ENCODE data around the gene CDC6. TPM values are rescaled to one million over a fixed set of nuclear protein-coding genes. Genes with fewer than 3 reads are reported as not detected.
"Not testable (repeated sequence)": the region's sequence is repeated elsewhere in the genome, so short reads cannot be mapped to it uniquely, and the experiment has no call there.

The CDC6 gene
- total RNA-seq, 2 donors from 2014 or later: 8.5 to 40.8 TPM

DNA sequence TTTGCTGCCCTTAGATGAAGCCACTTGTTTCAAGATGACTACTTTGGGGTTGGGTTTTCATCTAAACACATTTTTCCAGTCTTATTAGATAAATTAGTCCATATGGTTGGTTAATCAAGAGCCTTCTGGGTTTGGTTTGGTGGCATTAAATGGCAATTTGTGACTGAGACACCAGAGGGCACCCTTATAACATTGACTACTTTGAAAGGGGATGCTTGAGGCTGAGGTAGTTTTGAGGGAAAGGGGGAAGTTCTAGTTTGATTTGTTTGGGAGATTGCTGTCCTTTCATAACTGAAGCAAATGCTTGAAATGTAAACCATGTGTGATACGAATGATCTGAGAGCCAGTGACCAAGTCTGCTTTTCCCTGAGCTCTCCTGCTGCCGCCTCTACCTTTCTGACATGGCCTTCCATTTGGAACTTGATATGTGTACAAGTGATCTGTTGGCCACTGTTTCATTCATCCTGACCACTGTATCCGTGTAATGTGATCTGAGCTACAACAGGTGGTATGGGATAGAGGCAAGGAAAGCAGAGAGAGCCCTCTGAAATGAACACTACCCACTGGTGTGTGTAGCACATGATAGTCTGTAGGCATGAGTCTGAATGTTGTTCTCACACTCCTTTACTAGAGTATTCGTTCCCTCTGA lies 15.5 kb downstream of the CDC6 start:
- H3K27ac ChIP-seq: no peak overlapping the region
- no peaks in the 10 kb centered on the region for H3K9me3 ChIP-seq
- DNase-seq: peak; percentile 71
- TF ChIP-seq, protein P1, sequence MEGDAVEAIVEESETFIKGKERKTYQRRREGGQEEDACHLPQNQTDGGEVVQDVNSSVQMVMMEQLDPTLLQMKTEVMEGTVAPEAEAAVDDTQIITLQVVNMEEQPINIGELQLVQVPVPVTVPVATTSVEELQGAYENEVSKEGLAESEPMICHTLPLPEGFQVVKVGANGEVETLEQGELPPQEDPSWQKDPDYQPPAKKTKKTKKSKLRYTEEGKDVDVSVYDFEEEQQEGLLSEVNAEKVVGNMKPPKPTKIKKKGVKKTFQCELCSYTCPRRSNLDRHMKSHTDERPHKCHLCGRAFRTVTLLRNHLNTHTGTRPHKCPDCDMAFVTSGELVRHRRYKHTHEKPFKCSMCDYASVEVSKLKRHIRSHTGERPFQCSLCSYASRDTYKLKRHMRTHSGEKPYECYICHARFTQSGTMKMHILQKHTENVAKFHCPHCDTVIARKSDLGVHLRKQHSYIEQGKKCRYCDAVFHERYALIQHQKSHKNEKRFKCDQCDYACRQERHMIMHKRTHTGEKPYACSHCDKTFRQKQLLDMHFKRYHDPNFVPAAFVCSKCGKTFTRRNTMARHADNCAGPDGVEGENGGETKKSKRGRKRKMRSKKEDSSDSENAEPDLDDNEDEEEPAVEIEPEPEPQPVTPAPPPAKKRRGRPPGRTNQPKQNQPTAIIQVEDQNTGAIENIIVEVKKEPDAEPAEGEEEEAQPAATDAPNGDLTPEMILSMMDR (IDR thresholded peaks at IDR 0.05): peak; percentile 70
- no peak overlapping the region for H3K4me3 ChIP-seq
- H3K9ac ChIP-seq (ENCODE audit: low read depth in 2 of 2, low read length in 2 of 2): no peak overlapping the region
- no peaks in the 10 kb centered on the region for H3K36me3 ChIP-seq
- intact Hi-C loops (cut with DNase I): loop anchor here (1.0 kb wide), 1 partner anchor 52 kb away; no protein-coding TSS in a partner anchor
- no peaks in the 10 kb centered on the region for H3K27me3 ChIP-seq
- peaks cover 9% of the 10 kb centered on the region for H3K4me1 ChIP-seq

DNA sequence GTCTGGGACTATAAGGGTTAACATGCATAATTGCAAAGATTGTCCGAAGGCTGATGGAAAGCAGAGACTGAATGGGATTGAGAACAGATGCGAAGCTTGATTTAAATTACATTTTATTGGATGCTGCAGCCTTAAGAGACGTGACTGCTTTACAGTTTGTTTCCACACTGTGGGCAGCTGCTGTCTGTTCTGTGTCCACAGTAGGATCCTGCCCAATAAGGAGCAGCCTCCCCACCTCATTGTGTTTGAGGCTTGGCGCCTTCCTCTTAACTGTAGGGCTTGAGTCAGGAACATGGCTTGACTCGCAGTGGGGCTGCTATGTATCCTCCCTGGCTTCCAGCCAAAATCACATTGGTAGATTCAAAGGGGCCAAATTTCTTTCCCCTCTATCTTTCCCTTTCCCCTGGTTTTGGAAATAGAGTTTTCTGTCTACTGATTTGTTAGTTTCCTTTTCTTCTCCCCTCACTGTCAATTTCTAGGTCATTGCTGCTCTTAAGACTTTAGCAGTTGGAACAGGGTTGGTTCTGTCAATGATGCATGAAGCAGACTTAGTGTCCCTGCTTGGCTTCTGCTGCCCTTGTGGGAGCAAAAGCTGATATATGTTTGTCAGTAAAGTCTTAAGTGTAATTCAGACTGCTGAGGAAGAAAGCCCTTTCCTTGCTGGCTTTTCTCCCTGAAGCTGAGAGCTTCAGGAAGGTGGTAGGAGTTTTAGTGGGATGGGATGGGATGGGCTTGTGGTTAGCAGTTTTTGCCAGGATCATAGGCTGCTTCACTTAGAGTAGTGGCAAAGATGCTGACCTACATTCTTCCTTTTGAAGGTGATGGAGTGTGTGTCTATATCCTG lies 16.3 kb downstream of the CDC6 start:
- peaks cover 13% of the 10 kb centered on the region for H3K4me1 ChIP-seq
- no peaks in the 10 kb centered on the region for H3K9me3 ChIP-seq
- H3K9ac ChIP-seq (ENCODE audit: low read depth in 2 of 2, low read length in 2 of 2): peak overlapping the region in 1 of 2 donors; percentile 3
- H3K27me3 ChIP-seq: no peaks in the 10 kb centered on the region
- TF ChIP-seq, protein P1 (IDR thresholded peaks at IDR 0.05): no peak
- H3K27ac ChIP-seq: peak overlapping the region; percentile 26
- no peaks in the 10 kb centered on the region for H3K36me3 ChIP-seq
- no peak for DNase-seq
- intact Hi-C loops (cut with DNase I): loop anchor here (1.0 kb wide), 1 partner anchor 51 kb away; no protein-coding TSS in a partner anchor
- no peak overlapping the region for H3K4me3 ChIP-seq

DNA sequence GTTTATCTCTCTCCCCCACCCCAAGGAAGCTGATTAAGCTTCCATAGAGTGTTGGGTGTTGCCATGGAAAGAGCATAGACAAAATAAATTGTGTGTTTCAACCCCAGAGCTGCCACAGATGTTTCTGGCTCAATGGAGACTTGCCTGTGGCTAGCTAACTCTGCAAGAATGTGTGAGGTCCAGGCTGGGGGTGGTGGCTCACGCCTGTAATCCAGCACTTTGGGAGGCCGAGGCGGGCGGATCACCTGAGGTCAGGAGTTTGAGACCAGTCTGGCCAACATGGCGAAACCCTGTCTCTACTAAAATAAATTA lies 16.8 kb downstream of the CDC6 start:
- DNase-seq; H3K27ac ChIP-seq; H3K9me3 ChIP-seq; H3K36me3 ChIP-seq; H3K4me3 ChIP-seq; intact Hi-C loops (cut with DNase I); H3K27me3 ChIP-seq: not testable (repeated sequence)
- H3K9ac ChIP-seq (ENCODE audit: low read depth in 2 of 2, low read length in 2 of 2): peak overlapping the region in 1 of 2 donors; percentile 3
- H3K4me1 ChIP-seq: peaks cover 13% of the 10 kb centered on the region

DNA sequence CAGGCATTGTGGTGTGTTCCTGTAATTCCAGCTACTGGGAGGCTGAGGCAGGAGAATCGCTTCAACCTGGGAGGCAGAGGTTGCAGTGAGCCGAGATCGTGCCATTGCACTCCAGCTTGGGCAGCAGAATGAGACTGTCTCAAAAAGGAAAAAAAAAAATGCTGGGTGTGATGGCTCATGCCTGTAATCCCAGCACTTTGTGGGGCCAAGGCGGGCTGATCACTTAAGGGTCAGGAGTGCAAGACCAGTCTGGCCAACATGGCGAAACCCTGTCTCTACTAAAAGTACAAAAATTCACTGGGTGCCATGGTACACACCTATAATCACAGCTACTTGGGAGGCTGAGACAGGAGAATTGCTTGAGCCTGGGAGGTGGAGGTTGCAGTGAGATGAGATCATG lies 17.2 kb downstream of the CDC6 start:
- H3K4me3 ChIP-seq; H3K36me3 ChIP-seq; H3K9ac ChIP-seq (ENCODE audit: low read depth in 2 of 2, low read length in 2 of 2); DNase-seq; H3K27me3 ChIP-seq; H3K9me3 ChIP-seq; H3K27ac ChIP-seq; intact Hi-C loops (cut with DNase I): not testable (repeated sequence)
- H3K4me1 ChIP-seq: peaks cover 13% of the 10 kb centered on the region

DNA sequence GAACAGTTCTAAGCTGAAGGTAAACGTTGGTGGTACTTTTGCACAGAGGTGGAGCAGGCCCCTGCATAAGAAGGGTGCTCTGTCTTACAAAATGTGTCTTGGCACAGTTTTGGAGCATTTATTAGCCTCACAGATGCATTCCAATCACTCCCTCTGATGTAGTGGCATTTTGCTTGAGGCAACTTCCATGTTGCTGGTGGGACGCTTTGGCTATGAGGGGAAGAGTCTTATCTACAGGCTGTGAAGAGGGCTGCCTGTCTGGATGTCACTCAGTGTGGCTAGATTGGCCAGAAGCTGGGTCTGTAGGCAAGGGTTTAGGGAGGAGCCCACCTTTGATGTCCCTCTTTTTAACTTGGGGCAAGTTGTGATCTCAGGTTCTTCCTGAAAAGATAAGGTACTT lies 18.7 kb downstream of the CDC6 start:
- Histone ChIP-seq H3K9ac (ENCODE audit: low read depth in 2 of 2, low read length in 2 of 2) (peak overlapping the region; percentile 16 to 24), H3K27ac (peak overlapping the region; percentile 20), H3K36me3 (no peaks in the 10 kb centered on the region), H3K27me3 (no peaks in the 10 kb centered on the region), H3K4me1 (peaks cover 15% of the 10 kb centered on the region), H3K4me3 (no peak overlapping the region), H3K9me3 (no peaks in the 10 kb centered on the region)
- intact Hi-C loops (cut with DNase I): loop anchor here (2.0 kb wide), 1 partner anchor 40 kb away; no protein-coding TSS in a partner anchor
- TF ChIP-seq, protein P1 (IDR thresholded peaks at IDR 0.05): no peak
- no peak for DNase-seq

DNA sequence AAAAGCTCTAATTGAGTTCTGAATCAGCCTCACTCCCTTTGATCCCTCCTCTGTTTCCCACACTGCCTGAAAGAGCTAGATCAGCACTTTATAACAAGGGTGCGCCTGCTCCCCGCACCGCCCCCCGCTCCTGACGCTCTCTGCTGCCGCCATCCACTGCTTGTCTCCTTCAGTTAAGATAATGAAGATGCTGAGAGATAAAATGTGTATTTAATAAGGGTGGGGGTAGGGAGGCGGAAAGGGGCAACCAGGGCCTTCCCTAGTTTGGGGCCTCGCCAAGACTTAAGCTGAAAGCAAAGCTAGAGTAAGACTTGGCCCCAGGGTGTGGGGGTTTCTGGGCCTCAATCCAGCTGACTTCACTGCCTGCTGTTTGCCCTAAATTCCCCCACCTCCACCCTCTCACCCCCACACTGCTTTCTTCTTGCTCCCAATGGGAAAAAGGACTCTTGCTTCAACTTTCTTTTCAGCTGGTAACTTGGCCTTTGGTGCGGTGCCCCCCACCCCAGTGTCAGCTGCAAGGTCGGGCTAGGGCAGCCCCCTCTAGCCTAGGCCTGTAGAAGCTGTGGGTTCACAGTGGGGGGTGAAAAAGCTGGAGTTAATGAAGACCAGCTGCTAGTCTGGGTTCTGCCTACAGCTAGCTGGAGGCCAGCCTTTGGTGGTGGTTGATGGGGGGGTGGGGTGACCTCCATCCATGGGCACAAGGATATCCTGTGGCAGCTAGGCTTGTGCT lies 19.5 kb downstream of the CDC6 start:
- Histone ChIP-seq H3K27ac (peak overlapping the region; percentile 61), H3K4me3 (no peak overlapping the region), H3K9me3 (no peaks in the 10 kb centered on the region), H3K27me3 (no peaks in the 10 kb centered on the region), H3K36me3 (no peaks in the 10 kb centered on the region), H3K4me1 (peaks cover 20% of the 10 kb centered on the region), H3K9ac (ENCODE audit: low read depth in 2 of 2, low read length in 2 of 2) (peak overlapping the region; percentile 27 to 30)
- TF ChIP-seq, protein P1 (IDR thresholded peaks at IDR 0.05): no peak
- intact Hi-C loops (cut with DNase I): loop anchor here (2.0 kb wide), 1 partner anchor 40 kb away; no protein-coding TSS in a partner anchor
- DNase-seq: peak; percentile 45

Data from colonic mucosa (tissue), 4 donors.